ENCODE data around the gene ZNF195. TPM values are rescaled to one million over a fixed set of nuclear protein-coding genes. Genes with fewer than 3 reads are reported as not detected.
"Not testable (repeated sequence)": the region's sequence is repeated elsewhere in the genome, so short reads cannot be mapped to it uniquely, and the experiment has no call there.

ZNF195 gene
- total and polyA plus RNA-seq, 2 donors from 2014 or later, result 12.9 to 25.3 TPM

- FAIRE-seq, result no peak
- Histone ChIP-seq H3K9ac (ENCODE audit: low read length in 3 of 3) (no peak overlapping the region), H3K9me3 (ENCODE audit: control insufficient read depth in 2 of 3, insufficient read depth in 1 of 3, low read length in 3 of 3) (no peaks in the 10 kb centered on the region), H3K4me1 (ENCODE audit: control insufficient read depth in 2 of 3, insufficient read depth in 2 of 3, low read depth in 1 of 3, low read length in 3 of 3) (no peaks in the 10 kb centered on the region), H3K27ac (ENCODE audit: low read depth in 2 of 2, low read length in 2 of 2) (no peak overlapping the region), H3K4me3 (ENCODE audit: low read length in 3 of 3) (no peak overlapping the region), H3K36me3 (ENCODE audit: control insufficient read depth in 2 of 3, insufficient read depth in 3 of 3, low read length in 3 of 3) (no peaks in the 10 kb centered on the region), H3K27me3 (ENCODE audit: control insufficient read depth, insufficient read depth, low read length) (no peaks in the 10 kb centered on the region)
- TF ChIP-seq, protein P1, sequence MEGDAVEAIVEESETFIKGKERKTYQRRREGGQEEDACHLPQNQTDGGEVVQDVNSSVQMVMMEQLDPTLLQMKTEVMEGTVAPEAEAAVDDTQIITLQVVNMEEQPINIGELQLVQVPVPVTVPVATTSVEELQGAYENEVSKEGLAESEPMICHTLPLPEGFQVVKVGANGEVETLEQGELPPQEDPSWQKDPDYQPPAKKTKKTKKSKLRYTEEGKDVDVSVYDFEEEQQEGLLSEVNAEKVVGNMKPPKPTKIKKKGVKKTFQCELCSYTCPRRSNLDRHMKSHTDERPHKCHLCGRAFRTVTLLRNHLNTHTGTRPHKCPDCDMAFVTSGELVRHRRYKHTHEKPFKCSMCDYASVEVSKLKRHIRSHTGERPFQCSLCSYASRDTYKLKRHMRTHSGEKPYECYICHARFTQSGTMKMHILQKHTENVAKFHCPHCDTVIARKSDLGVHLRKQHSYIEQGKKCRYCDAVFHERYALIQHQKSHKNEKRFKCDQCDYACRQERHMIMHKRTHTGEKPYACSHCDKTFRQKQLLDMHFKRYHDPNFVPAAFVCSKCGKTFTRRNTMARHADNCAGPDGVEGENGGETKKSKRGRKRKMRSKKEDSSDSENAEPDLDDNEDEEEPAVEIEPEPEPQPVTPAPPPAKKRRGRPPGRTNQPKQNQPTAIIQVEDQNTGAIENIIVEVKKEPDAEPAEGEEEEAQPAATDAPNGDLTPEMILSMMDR (IDR thresholded peaks at IDR 0.05; ENCODE audit: borderline replicate concordance, extremely low read depth, insufficient read depth), result no peak
- intact Hi-C loops (cut with DNase I), result no loop called here
- DNase-seq, result no peak
Measured at GRCh38 chr11:3412837-3413236, 33.9 kb upstream of the ZNF195 start.

GRCh38 chr11:3408722-3409121 lies 29.8 kb upstream of the ZNF195 start:
- H3K4me3 ChIP-seq (ENCODE audit: low read length in 3 of 3); H3K9me3 ChIP-seq (ENCODE audit: control insufficient read depth in 2 of 3, insufficient read depth in 1 of 3, low read length in 3 of 3); H3K36me3 ChIP-seq (ENCODE audit: control insufficient read depth in 2 of 3, insufficient read depth in 3 of 3, low read length in 3 of 3); H3K27me3 ChIP-seq (ENCODE audit: control insufficient read depth, insufficient read depth, low read length); H3K4me1 ChIP-seq (ENCODE audit: control insufficient read depth in 2 of 3, insufficient read depth in 2 of 3, low read depth in 1 of 3, low read length in 3 of 3); FAIRE-seq; H3K27ac ChIP-seq (ENCODE audit: low read depth in 2 of 2, low read length in 2 of 2); H3K9ac ChIP-seq (ENCODE audit: low read length in 3 of 3): not testable (repeated sequence)
- TF ChIP-seq, protein P1 (IDR thresholded peaks at IDR 0.05; ENCODE audit: borderline replicate concordance, extremely low read depth, insufficient read depth), result peak; percentile 68
- intact Hi-C loops (cut with DNase I), result loop anchor here (10.0 kb wide), 1 partner anchor 64 kb away; no protein-coding TSS in a partner anchor
- DNase-seq, result peak; percentile 81 to 89 (median 84)

GRCh38 chr11:3408058-3408605 lies 29.2 kb upstream of the ZNF195 start:
- not testable (repeated sequence) for H3K27me3 ChIP-seq (ENCODE audit: control insufficient read depth, insufficient read depth, low read length); H3K36me3 ChIP-seq (ENCODE audit: control insufficient read depth in 2 of 3, insufficient read depth in 3 of 3, low read length in 3 of 3); H3K9me3 ChIP-seq (ENCODE audit: control insufficient read depth in 2 of 3, insufficient read depth in 1 of 3, low read length in 3 of 3); H3K9ac ChIP-seq (ENCODE audit: low read length in 3 of 3); H3K27ac ChIP-seq (ENCODE audit: low read depth in 2 of 2, low read length in 2 of 2); H3K4me1 ChIP-seq (ENCODE audit: control insufficient read depth in 2 of 3, insufficient read depth in 2 of 3, low read depth in 1 of 3, low read length in 3 of 3); H3K4me3 ChIP-seq (ENCODE audit: low read length in 3 of 3); FAIRE-seq
- intact Hi-C loops (cut with DNase I), result loop anchor here (10.0 kb wide), 1 partner anchor 63 kb away; no protein-coding TSS in a partner anchor
- DNase-seq, result peak in 1 of 5 donors; percentile 46

DNA sequence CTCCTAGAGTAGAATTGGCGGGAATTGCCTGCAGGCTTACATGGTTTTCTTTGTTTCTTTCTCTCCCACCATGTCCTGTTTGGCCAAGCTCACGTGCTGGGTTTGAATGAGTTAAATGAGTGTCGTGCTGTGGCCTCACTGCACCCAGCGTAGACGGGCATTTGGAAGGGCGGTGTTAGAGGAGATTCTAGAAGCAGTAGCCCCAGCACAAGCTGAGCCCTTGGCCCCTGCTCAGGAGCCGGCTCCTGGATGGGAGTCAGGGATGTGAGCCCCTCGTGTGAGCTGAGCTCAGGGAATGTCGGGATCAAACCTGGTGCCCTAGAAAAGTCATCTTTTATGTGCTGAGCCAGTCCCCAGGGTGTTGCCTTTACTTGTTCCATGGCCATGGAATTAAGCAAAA lies 28.0 kb upstream of the ZNF195 start:
- FAIRE-seq, result not testable (repeated sequence)
- intact Hi-C loops (cut with DNase I), result loop anchor here (10.0 kb wide), 1 partner anchor 62 kb away; no protein-coding TSS in a partner anchor

DNA sequence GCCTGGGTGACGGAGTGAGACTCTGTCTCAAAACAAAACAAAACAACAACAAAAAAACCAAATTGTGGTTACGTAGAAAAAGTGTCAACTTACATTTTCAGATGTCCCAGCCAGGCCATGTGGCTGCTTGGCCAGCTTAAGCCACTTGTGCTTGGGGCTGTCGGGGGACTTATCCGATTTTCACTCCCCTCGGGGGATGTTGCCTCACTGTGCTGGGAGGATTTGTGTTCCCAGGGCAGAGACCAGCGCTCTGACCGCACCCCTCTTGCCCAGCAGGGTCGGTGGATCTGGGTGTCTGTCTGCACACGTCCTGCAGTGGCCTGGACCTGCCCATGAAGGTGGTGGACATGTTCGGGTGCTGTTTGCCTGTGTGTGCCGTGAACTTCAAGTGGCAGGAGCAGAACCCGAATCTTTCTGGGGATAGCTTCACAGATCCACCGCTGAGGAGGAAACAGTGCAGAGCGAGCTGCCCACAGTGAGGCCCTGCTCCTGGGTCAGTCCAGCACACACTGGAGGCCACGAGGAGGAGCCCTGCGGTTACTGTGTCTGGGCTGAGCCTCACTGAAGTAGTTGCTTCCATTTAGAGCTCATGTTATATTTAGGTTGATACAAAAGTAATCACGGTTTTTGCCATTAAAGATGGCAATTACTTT lies 27.4 kb upstream of the ZNF195 start:
- not testable (repeated sequence) for H3K9ac ChIP-seq (ENCODE audit: low read length in 3 of 3); H3K36me3 ChIP-seq (ENCODE audit: control insufficient read depth in 2 of 3, insufficient read depth in 3 of 3, low read length in 3 of 3); H3K27me3 ChIP-seq (ENCODE audit: control insufficient read depth, insufficient read depth, low read length); H3K9me3 ChIP-seq (ENCODE audit: control insufficient read depth in 2 of 3, insufficient read depth in 1 of 3, low read length in 3 of 3); H3K4me1 ChIP-seq (ENCODE audit: control insufficient read depth in 2 of 3, insufficient read depth in 2 of 3, low read depth in 1 of 3, low read length in 3 of 3); H3K4me3 ChIP-seq (ENCODE audit: low read length in 3 of 3); DNase-seq; FAIRE-seq; H3K27ac ChIP-seq (ENCODE audit: low read depth in 2 of 2, low read length in 2 of 2)
- intact Hi-C loops (cut with DNase I), result loop anchor here (10.0 kb wide), 1 partner anchor 62 kb away; no protein-coding TSS in a partner anchor

More for the DNA sequence above, 28.0 kb upstream of the ZNF195 start:
- H3K27ac ChIP-seq (ENCODE audit: low read depth in 2 of 2, low read length in 2 of 2); H3K4me1 ChIP-seq (ENCODE audit: control insufficient read depth in 2 of 3, insufficient read depth in 2 of 3, low read depth in 1 of 3, low read length in 3 of 3); H3K27me3 ChIP-seq (ENCODE audit: control insufficient read depth, insufficient read depth, low read length); H3K9ac ChIP-seq (ENCODE audit: low read length in 3 of 3); H3K36me3 ChIP-seq (ENCODE audit: control insufficient read depth in 2 of 3, insufficient read depth in 3 of 3, low read length in 3 of 3); H3K9me3 ChIP-seq (ENCODE audit: control insufficient read depth in 2 of 3, insufficient read depth in 1 of 3, low read length in 3 of 3); DNase-seq; H3K4me3 ChIP-seq (ENCODE audit: low read length in 3 of 3): not testable (repeated sequence)

DNA sequence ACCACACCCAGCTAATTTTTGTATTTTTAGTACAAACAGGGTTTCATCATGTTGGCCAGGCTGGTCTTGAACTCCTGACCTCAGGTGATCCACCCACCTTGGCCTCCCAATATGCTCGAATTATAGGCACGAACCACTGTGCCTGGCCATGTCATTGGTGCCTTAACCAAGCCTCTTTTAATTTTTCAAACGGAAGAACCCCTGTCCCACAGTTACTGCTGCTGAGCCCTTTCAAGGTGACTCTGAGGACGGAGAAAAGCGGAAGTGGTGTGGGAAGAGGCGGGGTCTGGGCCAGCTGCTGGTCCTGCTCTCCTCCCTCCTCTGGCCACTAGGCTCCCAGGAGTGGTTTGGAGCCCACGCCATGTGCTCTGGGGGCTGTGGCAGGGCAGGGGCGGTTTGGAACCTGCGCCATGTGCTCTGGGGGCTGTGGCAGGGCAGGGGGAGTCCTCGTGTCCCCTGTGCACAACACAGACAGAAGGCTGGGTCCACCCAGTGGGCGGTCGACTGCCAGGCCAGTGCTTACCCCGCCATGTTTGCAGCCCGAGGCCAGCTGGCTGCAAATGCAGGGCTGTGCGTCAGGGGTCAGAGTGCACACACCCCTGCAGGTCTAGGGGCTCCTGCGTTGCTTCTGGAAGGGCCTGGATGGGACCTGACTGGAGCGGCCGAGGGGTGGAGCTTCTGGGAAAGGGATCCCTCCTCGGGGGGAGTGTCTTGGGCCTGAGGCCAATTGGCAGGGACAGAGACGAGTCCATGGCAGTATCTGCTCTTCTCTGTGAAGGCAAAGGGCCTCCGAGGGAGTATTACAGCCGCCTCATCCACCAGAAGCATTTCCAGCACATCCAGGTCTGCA lies 25.4 kb upstream of the ZNF195 start:
- H3K9me3 ChIP-seq (ENCODE audit: control insufficient read depth in 2 of 3, insufficient read depth in 1 of 3, low read length in 3 of 3); H3K4me1 ChIP-seq (ENCODE audit: control insufficient read depth in 2 of 3, insufficient read depth in 2 of 3, low read depth in 1 of 3, low read length in 3 of 3); H3K36me3 ChIP-seq (ENCODE audit: control insufficient read depth in 2 of 3, insufficient read depth in 3 of 3, low read length in 3 of 3); H3K4me3 ChIP-seq (ENCODE audit: low read length in 3 of 3); FAIRE-seq; H3K27me3 ChIP-seq (ENCODE audit: control insufficient read depth, insufficient read depth, low read length); H3K9ac ChIP-seq (ENCODE audit: low read length in 3 of 3): not testable (repeated sequence)
- H3K27ac ChIP-seq (ENCODE audit: low read depth in 2 of 2, low read length in 2 of 2), result peak overlapping the region in 1 of 2 donors; percentile 59
- intact Hi-C loops (cut with DNase I), result loop anchor here (10.0 kb wide), 1 partner anchor 60 kb away; no protein-coding TSS in a partner anchor
- DNase-seq, result peak in 2 of 5 donors; percentile 28 to 77

Data from kidney (tissue), 14 donors.